ENCODE measurements around the gene FBF1. TPM values are rescaled to one million over a fixed set of nuclear protein-coding genes. Genes with fewer than 3 reads are reported as not detected.

Gene FBF1
- total and polyA plus RNA-seq, 2 of the 4 experiments (the other 2 are of a cell fraction), result 4.5 to 8.0 TPM

DNA sequence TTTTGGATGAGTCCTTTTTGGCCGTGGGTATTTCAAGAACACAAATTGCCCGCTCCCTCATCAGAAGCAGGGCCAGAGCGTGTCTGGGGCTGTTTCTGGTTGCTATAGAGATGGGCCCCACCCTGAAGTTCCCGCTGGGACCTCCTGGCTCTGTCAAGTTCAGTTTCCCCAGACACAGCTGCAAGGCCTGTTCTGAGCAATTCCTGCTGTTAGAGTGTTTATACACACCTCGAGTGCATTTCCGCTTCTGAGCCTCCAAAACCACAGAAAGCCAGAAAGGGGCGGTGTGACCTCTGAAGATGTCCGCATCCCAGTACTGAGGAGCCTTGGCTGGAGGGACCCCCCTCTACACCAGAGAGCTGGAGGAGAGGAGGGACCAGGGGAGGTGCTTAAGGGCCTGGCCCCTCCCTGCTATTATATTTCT lies 76.4 kb downstream of the FBF1 start:
- H4K91ac ChIP-seq (ENCODE audit: insufficient read depth, low read depth, low read length), result no peak overlapping the region
- H3K4ac ChIP-seq (ENCODE audit: low read depth, low read length), result peak overlapping the region; percentile 78
- no peak for TF ChIP-seq CHD1 (IDR thresholded peaks at IDR 0.05; ENCODE audit: low read depth, low read length)
- TF ChIP-seq RAD21 (IDR thresholded peaks at IDR 0.05; ENCODE audit: low read length), result peak; percentile 2; the same call in 1 of the 2 replicates
- TF ChIP-seq MAZ (IDR thresholded peaks at IDR 0.05; ENCODE audit: borderline replicate concordance, low read depth, low read length), result peak; percentile 8; the same call in 1 of the 2 replicates
- intact Hi-C loops (cut with micrococcal nuclease) (no loop called here), in situ Hi-C loops (cut with MboI; ENCODE audit: low sequenced_read_pairs) (no loop called here), dilution Hi-C loops (cut with HindIII; ENCODE audit: low sequenced_read_pairs, unreplicated experiment) (no loop called here)
- ATAC-seq (ENCODE audit: low read depth), result peak; percentile 83
- no peak overlapping the region for H3K4me3 ChIP-seq (ENCODE audit: insufficient read depth, low read depth, low read length)
- ChIA-PET CTCF (interaction anchor here (0.6 kb wide), 1 partner anchor 61 kb away, joined by 5 read pairs; no protein-coding TSS in a partner anchor), POLR2A (ENCODE audit: unreplicated experiment) (interaction anchor here (0.6 to 1.0 kb wide), 3 partner anchors 9 to 88 kb away, joined by 3 to 13 read pairs (median 3); partner anchors contain the start of gene WBP2)
- H3K4me1 ChIP-seq (ENCODE audit: control insufficient read depth, insufficient read depth, low read length), result peaks cover 12% of the 10 kb centered on the region
- no peak overlapping the region for H2BK5ac ChIP-seq (ENCODE audit: low read depth, low read length, poor library complexity, severe bottlenecking)
- DNase-seq, result peak; percentile 92
- H3K36me3 ChIP-seq (ENCODE audit: control insufficient read depth, insufficient read depth, low read length), result no peaks in the 10 kb centered on the region
- H3K14ac ChIP-seq (replicated peaks; ENCODE audit: low read depth, low read length), result peak overlapping the region; percentile 71; the same call in 1 of the 2 replicates
- H4K8ac ChIP-seq (ENCODE audit: low read depth in 2 of 2, low read length in 2 of 2), result peak overlapping the region; percentile 17 to 23; a peak in 3 of 4 replicates
- peak overlapping the region; percentile 29; the same call in 1 of the 3 replicates for H2BK15ac ChIP-seq (ENCODE audit: low read depth, low read length)
- no peak overlapping the region for H3K18ac ChIP-seq (ENCODE audit: low read depth, low read length)
- H4K20me1 ChIP-seq (ENCODE audit: insufficient read depth, low read length), result no peaks in the 10 kb centered on the region
- H3K9ac ChIP-seq (ENCODE audit: low read depth, low read length), result no peak overlapping the region
- H2AFZ ChIP-seq (replicated peaks; ENCODE audit: low read length, poor library complexity), result peak overlapping the region; percentile 14
- peak overlapping the region; percentile 47; the same call in 1 of the 2 replicates for H2BK20ac ChIP-seq (ENCODE audit: low read depth, low read length)
- H2AK9ac ChIP-seq (replicated peaks; ENCODE audit: low read depth, low read length, poor library complexity), result peak overlapping the region; percentile 2
- H3K27ac ChIP-seq (ENCODE audit: insufficient read depth, low read length), result peak overlapping the region; percentile 39
- BruUV-seq (replicated peaks), result no TSS peak
- H3K9me3 ChIP-seq (ENCODE audit: control insufficient read depth, insufficient read depth, low read length), result no peaks in the 10 kb centered on the region
- peak overlapping the region; percentile 23; the same call in 1 of the 2 replicates for H2BK120ac ChIP-seq (ENCODE audit: low read depth, low read length)
- H3K56ac ChIP-seq (ENCODE audit: extremely low read depth, insufficient read depth, low read length), result no peak overlapping the region
- H3K79me1 ChIP-seq (ENCODE audit: low read depth in 1 of 2, low read length in 2 of 2), result peaks cover 0 to under 1% of the 10 kb centered on the region in 2 experiments; a peak in 1 of 4 replicates
- H3K4me2 ChIP-seq (ENCODE audit: low read depth, low read length), result peak overlapping the region; percentile 47
- 11% methylated on average over 3 of the region's 8 CpGs; no CpG with 5 or more reads in 1 of the 2 experiments for WGBS, 2 experiments (ENCODE audit: extremely low coverage in 2 of 2, insufficient read length in 1 of 2)
- peak overlapping the region; percentile 20 for H2AK5ac ChIP-seq (ENCODE audit: low read depth, low read length)
- H4K5ac ChIP-seq (ENCODE audit: low read depth, low read length), result no peak overlapping the region
- 0 out of 2 replicates have a peak, but pooled peaks cover 7% of the 10 kb centered on the region for H3K9me1 ChIP-seq (ENCODE audit: insufficient read depth, low read length)
- no peaks in the 10 kb centered on the region for H3K27me3 ChIP-seq (ENCODE audit: control insufficient read depth, insufficient read depth, low read length)
- no peak overlapping the region; the same call in 1 of the 2 replicates for H3K23ac ChIP-seq (ENCODE audit: low read depth, low read length)
